Measurements from ENCODE around the gene PPP2R5E. TPM values are rescaled to one million over a fixed set of nuclear protein-coding genes. Genes with fewer than 3 reads are reported as not detected.

Gene PPP2R5E
- total and polyA plus RNA-seq, 2 of the 8 experiments (the other 6 are each of a cell fraction or from before 2014, with no cell fraction given), result 6.8 to 64.6 TPM

- no peak for TF ChIP-seq CHD7 (IDR thresholded peaks at IDR 0.05; ENCODE audit: insufficient replicate concordance, low read length)
Observed at GRCh38 chr14:63480599-63480998, 62.6 kb downstream of the PPP2R5E start (continued).

Measured in H1 (cell line).